BJ (cell line): ENCODE measurements around the gene SH2B3. TPM values are rescaled to one million over a fixed set of nuclear protein-coding genes. Genes with fewer than 3 reads are reported as not detected.

Experiments
- CTCF ChIA-PET: fragments of 350-600 bp; formaldehyde crosslinking; extraction: SDS; loops from one replicate; lab custom pipeline; 2021; ENCODE audit warnings: antibody characterized with exemption, inconsistent platforms; lab: Yijun Ruan, JAX
- POLR2A ChIA-PET: fragments of 300-600 bp; sonication (Branson Sonifier 250); formaldehyde crosslinking; extraction: SDS; loops from one replicate; lab custom pipeline; 2021; ENCODE audit warnings: antibody characterized with exemption; lab: Charles Lee
- DNase-seq: peaks from one replicate; pipeline ENCODE4 v3.0.0-alpha.2; 2011; ENCODE audit warnings: low read depth
- H3K27me3 ChIP-seq: 2 replicates; pipeline ENCODE4 v1.6.0; 2011; ENCODE audit warnings: low read length; ENCODE audit not compliant: control insufficient read depth, insufficient read depth
- H3K36me3 ChIP-seq: 2 replicates; pipeline ENCODE4 v1.5.1; 2011; ENCODE audit warnings: low read length; ENCODE audit not compliant: control insufficient read depth, insufficient read depth
- H3K4me3 ChIP-seq: 2 replicates; pipeline ENCODE4 v1.5.1; 2011; ENCODE audit warnings: low read depth, mild to moderate bottlenecking, control low read depth, low read length
- polyA plus RNA-seq: library from polyadenylated mRNA; depleted of rRNA; stranded (reverse); fragments of >200 nt; gene quantifications from 2 replicates; pipeline ENCODE4 v1.2.3, GENCODE V29; 2011
- TF ChIP-seq, protein P1 (sequence below): IDR thresholded peaks from 2 replicates; pipeline ENCODE4 v1.5.1; 2011; ENCODE audit warnings: low read depth, mild to moderate bottlenecking, control low read depth, inconsistent platforms, low read length, moderate library complexity; ENCODE audit not compliant: insufficient read depth

SH2B3 gene
- polyA plus RNA-seq, 1 experiment: 19.4 TPM

GRCh38 chr12:111412830-111413441 lies 7.2 kb downstream of the SH2B3 start:
- ChIA-PET CTCF (interaction anchor here (1.0 to 3.1 kb wide), 6 partner anchors 10 to 260 kb away, joined by 3 to 27 read pairs (median 5); no protein-coding TSS in a partner anchor), POLR2A (no interaction called here)
- no peak for DNase-seq
- H3K36me3 ChIP-seq: no peaks in the 10 kb centered on the region; the same call in 1 of the 2 replicates
- H3K4me3 ChIP-seq: no peak overlapping the region
- TF ChIP-seq, protein P1, sequence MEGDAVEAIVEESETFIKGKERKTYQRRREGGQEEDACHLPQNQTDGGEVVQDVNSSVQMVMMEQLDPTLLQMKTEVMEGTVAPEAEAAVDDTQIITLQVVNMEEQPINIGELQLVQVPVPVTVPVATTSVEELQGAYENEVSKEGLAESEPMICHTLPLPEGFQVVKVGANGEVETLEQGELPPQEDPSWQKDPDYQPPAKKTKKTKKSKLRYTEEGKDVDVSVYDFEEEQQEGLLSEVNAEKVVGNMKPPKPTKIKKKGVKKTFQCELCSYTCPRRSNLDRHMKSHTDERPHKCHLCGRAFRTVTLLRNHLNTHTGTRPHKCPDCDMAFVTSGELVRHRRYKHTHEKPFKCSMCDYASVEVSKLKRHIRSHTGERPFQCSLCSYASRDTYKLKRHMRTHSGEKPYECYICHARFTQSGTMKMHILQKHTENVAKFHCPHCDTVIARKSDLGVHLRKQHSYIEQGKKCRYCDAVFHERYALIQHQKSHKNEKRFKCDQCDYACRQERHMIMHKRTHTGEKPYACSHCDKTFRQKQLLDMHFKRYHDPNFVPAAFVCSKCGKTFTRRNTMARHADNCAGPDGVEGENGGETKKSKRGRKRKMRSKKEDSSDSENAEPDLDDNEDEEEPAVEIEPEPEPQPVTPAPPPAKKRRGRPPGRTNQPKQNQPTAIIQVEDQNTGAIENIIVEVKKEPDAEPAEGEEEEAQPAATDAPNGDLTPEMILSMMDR: no peak
- H3K27me3 ChIP-seq: no peaks in the 10 kb centered on the region

GRCh38 chr12:111413442-111414086 lies 7.8 kb downstream of the SH2B3 start:
- CTCF ChIA-PET: interaction anchor here (1.0 to 3.1 kb wide), 6 partner anchors 10 to 260 kb away, joined by 3 to 27 read pairs (median 5); no protein-coding TSS in a partner anchor
- POLR2A ChIA-PET: no interaction called here

GRCh38 chr12:111414711-111415252 lies 9.1 kb downstream of the SH2B3 start:
- no peaks in the 10 kb centered on the region for H3K27me3 ChIP-seq
- no peak overlapping the region for H3K4me3 ChIP-seq
- ChIA-PET POLR2A (no interaction called here), CTCF (interaction anchor here (3.1 kb wide), 1 partner anchor 18 kb away, joined by 27 read pairs; no protein-coding TSS in a partner anchor)
- DNase-seq: no peak
- H3K36me3 ChIP-seq: peaks cover 2% of the 10 kb centered on the region
- TF ChIP-seq, protein P1: no peak

More at GRCh38 chr12:111413442-111414086, 7.8 kb downstream of the SH2B3 start:
- no peak for DNase-seq
- no peaks in the 10 kb centered on the region; the same call in 1 of the 2 replicates for H3K36me3 ChIP-seq
- TF ChIP-seq, protein P1: no peak
- H3K4me3 ChIP-seq: no peak overlapping the region
- no peaks in the 10 kb centered on the region for H3K27me3 ChIP-seq

GRCh38 chr12:111417290-111417689 lies 11.6 kb downstream of the SH2B3 start:
- H3K27me3 ChIP-seq: no peaks in the 10 kb centered on the region
- ChIA-PET POLR2A (no interaction called here), CTCF (interaction anchor here (2.4 kb wide), 1 partner anchor 20 kb away, joined by 8 read pairs; no protein-coding TSS in a partner anchor)
- H3K4me3 ChIP-seq: no peak overlapping the region
- H3K36me3 ChIP-seq: peaks cover 6% of the 10 kb centered on the region
- DNase-seq: no peak
- TF ChIP-seq, protein P1: no peak
